Measurements from ENCODE around the gene PRKCSH.
"Not testable (repeated sequence)": the region's sequence is repeated elsewhere in the genome, so short reads cannot be mapped to it uniquely, and the experiment has no call there.

The PRKCSH gene

DNA sequence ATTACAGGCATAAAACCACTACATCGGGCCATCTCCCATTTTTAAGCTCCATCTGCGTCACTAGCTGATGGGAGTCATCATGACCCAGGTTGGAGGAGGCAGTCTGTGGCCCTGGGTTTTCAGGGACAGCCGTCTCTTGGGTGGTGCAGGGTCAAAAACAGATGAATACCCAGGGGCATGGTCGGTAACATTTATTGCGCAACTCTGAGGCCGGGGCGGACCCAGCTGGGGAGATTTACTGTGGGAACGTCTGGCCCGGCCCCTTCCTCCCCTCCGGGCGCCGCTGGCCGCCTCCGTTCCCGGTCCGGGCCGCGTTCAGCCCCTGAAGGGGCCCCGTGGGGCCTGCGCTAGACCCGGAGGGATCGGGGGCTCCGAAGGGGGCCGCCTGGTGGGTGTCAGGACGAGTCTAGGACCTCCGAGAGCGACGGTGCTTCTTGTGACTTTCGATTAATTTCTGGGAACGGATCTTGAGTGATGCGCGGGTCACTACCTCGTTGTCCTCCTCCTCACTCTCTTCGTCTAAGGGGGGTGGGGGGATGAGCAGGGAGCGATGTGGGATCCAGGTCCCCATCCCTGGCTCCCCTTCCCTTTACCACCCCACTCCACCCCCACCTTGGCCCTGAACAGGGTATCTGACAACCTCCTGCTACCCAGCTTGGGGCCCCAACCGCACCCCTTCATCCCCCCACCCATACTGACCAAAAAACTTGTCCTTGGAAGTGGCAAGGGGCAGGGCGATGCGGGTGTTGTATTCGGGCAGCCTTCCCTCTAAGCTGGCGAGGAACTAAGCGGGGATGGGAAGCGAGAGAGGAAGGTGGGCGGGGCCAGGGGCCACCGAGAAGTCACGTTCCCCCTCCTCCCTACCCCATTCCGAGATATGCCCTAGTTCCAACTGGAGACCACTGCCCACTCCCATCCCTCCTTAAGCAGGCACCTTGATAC, 14.7 kb upstream of the PRKCSH start:
- DNase-seq: no peak

DNA sequence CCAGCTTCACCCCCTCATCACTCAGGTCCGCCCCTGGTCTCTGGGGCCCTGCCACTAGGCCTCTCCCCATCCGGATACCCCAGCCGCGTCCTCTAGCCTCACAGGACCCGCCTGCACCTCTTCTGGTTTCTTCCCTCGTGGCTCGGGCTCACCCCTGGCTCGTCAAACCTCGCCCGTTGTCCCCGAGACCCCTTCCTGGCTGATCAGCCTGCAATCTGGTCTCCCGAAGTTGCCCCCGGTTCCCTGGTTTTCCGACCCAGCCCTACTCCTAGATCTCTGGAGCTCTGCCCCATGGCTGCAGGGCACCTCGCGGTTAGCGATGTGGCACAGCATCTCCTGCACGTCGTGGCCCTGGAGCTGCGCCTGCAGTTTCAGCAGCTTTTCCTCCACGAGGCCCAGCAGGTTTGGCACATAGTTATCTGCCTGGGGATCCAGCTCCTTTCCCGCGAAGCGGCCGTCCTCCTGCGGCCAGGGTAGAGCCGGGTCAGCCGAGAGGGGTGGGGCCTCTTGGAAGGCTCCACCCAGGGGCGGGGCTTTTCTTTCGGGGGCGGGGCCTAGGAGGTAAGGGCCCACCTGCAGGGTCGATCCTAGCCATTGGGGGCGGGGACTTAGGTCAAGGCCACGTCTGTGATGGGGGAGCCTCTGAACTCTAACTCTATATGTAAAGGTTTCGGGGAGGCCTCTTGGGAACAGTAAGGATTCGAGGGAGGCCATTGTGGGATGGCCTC, 13.9 kb upstream of the PRKCSH start:
- DNase-seq: peak in 5 of 6 experiments; percentile 5 to 49 (median 41)

DNA sequence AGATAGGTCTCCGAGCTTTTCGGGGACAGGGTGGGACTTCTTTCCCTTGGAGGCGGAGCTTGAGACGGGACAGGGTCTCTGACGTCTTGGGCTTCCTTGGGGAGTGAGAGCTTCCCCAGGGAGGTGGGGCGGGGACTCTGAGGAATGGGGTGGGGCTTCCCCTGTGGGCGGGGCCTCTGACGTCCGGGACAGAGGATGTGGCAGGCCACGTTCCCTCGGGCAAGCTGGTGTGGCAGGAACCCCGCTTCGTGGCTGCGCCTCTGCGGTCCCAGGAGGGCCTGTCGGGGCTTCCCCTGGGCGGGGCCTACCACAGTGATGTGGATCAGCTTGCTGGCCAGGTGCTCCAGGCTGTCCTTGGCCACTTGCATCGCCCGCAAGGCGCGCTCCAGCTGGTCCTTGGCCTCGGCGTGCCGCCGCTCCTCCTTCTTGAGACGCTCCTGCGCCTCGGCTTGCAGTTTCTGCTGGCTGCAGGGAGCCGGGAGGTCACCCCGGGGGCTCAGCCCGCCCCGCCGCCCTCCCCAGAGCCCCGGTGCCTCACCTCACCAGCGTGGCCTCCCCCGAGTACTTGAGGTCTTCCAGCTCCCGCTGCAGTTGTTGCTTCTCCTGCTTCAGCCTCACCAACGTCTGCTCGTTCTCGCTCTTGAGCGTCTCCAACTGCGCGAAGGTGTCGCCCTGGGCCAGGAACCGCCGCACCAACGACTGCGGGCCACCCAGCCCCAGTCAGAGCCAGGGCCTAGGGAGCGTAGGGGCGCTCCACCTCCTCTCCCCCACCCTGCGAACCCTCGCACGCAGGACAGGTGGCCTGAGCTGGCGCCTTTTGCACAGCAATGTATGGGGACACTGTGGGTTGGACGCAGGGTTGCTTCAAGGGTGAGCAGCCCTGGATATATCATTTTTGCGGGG, 13.0 kb upstream of the PRKCSH start:
- DNase-seq: peak in 4 of 6 experiments; percentile 38 to 48 (median 44)

DNA sequence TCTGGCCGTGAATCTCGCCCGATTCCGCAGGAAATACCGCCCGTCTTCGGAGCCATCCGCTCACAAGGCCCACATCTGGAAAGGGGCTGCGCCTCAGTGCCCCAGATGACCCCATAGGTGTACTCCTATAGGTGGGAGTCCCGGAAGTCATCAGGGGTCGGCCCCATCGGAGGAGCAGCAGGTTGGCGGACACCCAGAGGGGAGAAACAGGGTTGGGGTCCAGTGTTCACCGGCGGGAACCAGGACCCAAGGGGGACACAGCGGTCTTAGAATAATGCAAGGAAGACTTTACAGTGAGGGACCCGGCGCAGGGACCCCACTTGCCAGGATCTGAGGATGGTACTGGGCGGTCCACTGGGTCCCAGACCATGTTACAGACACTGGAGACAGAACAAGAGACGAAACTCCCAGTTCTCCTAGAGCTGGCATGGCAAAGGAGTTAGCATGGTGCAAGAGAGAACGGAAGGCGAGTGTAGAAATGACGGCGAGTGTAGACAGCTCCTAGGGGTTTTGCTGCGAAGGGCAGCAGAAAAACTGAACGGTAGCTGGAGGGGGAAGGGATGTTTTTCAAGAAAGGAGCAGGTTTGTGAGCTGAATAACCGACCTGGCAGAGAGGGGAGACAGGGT, 12.2 kb upstream of the PRKCSH start:
- DNase-seq: no peak

DNA sequence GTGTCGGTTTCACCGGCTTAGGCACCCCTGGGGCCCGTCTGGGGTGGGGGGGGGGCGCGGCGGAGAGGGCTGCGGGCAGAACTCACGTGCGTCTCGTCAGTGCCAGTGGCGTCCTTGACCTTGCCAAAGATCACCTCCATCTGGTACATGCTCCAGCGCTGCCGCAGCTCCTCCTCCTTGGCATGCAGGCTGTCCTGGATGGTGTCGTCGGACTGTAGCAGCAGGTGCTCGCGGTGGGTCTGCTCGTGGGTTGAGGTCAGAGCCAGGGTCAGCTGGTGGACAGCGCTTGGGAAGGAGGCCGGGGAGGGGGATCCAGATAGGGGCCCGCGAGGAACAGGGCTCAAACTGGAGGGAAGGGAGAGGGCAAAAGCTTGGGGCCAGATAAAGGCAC, 11.6 kb upstream of the PRKCSH start:
- no peak for DNase-seq

DNA sequence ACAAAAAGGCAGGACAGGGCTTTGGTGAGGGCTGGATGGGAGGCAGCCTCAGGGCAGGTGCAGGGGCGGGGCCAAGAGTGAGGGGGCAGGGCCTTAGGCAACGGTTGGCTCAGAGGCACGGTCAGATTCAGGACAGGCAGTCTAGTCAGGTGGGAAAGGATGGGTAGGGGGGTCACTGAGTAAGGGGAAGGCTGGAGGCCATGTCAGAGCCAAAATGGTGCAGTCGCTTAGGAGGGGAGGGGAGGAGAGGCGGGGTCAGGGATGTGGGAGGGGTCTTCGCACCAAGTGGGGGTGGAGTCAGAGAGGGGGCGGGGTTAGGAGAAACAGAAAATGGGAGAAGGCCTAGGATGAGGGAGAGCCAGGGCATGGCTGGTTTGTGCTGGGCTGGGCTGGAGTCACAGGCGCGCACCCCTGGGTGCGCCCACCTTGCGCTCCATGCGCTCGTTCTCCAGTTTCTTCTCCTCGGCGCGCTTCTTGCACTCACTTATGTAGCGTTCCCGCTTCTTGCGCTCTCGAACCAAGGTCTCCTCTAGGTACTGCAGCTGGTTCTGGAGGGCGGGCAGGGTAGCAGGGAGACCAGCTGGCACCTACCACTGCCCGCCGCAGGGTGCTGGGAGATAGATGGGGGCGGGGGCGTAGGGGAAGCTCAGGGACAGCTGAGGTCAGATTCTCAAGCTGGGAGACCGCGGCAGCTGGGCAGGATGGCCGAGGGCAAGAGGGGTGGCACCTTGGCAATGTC, 9.5 kb upstream of the PRKCSH start:
- DNase-seq: no peak

DNA sequence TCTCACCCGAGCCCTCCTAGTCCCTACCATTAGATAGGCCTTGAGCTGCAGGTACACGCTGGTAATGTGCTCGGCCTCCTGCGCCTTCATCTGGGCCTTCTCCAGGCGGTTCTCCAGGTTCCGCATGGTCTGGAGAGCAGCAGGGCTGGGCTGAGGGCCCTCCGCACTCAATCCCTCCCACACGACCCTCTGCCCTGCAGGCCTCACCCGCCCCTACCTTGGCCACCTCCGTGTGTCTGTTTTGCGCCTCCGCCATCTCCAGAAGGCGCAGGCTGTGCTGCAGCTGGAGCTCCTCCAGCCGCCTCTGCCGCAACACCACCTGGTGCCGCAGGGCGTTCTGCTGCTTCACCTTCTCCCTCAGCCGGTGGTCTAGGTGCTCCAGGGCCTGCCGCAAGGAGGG, 8.8 kb upstream of the PRKCSH start:
- no peak for DNase-seq

DNA sequence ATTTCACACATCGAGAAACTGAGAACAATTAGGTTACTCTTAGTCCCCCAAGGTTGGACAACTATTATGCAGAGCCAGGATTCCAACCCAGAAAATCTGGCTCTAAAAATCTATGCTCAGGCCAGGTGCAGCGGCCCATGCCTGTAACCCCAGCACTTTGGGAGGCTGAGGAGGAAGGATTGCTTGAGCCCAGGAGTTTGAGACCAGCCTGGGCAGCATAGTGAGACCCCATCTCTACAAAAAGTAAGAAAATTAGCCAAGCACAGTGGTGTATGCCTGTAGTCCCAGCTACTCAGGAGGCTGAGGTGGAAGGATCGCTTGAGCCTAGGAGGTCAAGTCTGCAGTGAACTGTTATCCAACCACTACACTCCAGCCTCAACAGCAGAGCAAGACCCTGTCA, 1.9 kb upstream of the PRKCSH start:
- DNase-seq: not testable (repeated sequence)

DNA sequence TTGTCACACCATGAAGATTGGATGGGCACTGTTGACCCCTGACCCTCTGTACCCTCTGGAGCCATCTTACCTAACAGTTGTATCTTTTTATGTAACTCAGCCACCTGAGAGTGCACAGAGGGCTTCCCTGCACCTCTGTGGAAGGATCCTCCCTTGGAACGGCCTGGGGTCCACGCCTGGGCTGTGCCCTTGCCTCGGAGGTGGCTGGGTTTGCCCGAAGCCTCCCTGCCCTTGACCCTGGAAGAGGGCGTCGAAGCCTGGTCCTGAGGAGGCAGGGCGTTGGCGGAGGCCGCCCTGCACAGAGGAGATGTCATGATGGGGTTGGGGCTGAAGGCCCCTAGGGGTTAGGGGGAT, 755 bp upstream of the PRKCSH start:
- DNase-seq: no peak

DNA sequence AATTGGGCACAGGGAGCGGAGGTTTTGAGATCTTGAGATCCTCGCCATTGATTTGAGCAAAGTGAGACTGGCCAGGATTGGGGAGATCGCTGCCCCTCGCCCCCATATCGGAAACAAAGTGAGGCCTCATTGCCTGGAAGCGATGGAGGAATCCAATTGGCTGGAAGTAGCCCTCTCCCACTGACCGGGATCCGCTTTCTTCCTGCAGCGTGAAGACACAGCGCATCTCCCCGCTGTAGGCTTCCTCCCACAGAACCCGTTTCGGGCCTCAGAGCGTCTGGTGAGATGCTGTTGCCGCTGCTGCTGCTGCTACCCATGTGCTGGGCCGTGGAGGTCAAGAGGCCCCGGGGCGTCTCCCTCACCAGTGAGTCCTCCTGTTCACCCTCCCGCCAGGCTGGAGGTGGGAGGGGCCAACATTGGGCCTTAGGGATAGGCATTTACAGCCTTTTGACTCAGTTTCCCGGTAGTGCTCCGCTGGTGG, 438 bp downstream of the PRKCSH start:
- DNase-seq: no peak

DNA sequence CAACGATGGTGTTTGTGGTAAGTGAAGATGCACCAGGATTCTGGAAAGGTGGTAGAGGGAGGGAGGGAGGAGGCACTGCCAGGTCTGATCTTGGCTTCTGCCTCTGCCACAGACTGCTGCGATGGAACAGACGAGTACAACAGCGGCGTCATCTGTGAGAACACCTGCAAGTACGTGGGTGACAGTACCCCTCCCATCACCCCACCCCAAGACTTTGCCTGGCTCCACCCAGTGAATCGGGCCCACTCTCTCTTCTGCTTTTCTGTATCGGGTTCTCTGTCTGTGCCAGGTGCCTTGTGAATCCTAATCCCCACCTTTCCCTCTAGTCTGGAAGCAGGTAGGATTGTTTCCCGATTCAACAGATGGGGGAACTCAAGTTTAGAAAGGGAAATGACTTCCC, 2.5 kb downstream of the PRKCSH start:
- no peak for DNase-seq

DNA sequence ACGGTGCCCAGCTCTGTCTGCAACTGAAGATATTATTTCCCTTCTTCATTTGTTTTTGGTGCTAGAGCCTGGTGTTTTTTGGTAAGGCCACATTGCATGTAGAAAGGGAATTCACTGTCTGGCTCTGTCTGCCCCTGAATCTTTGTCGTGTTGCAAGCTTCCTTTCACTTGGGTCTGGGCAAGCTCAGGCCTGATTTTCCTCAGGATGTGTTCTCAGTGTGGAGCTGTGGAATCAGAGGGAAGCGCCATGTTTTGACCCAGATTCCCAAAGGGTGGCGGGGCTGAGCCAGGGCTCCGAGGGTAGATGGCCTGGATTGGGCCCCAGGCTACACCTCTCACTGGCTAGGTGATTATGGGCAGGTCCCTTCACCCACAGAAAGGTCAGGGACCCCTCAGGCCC, 8.6 kb downstream of the PRKCSH start:
- no peak for DNase-seq

DNA sequence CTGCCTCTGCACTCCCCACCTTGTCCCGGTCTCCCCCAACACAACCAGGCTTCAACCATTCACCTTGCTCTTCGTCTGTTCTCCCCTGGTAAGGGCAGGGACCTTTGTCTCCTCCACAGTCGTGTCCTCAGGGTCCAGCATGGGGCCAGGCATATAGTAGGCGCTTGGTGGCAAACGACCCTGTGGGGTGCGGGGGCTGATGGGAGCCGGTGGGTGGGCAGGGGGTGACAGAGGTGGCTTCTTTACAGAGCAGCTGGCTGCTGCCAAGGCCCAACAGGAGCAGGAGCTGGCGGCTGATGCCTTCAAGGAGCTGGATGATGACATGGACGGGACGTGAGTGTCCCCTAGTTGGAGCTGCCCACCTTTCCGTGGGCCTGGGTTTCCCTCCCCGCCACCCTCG, 9.7 kb downstream of the PRKCSH start:
- no peak for DNase-seq

DNA sequence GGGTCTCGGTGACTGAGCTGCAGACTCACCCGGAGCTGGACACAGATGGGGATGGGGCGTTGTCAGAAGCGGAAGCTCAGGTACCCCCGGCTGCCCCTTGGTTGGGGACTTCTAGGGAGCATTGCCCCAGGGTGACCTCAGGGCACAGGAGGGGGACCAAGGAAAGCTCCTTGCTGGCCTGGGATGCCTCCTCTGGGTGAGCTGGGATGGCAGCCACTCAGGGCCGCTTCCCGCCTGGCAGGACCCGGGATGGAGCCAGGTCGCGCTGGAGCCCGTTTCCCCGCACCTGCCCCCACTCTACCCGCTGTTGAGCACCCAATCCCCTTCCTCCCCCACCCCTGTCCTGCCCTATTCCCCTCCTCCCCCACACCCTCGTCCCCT, 10.8 kb downstream of the PRKCSH start:
- no peak for DNase-seq

DNA sequence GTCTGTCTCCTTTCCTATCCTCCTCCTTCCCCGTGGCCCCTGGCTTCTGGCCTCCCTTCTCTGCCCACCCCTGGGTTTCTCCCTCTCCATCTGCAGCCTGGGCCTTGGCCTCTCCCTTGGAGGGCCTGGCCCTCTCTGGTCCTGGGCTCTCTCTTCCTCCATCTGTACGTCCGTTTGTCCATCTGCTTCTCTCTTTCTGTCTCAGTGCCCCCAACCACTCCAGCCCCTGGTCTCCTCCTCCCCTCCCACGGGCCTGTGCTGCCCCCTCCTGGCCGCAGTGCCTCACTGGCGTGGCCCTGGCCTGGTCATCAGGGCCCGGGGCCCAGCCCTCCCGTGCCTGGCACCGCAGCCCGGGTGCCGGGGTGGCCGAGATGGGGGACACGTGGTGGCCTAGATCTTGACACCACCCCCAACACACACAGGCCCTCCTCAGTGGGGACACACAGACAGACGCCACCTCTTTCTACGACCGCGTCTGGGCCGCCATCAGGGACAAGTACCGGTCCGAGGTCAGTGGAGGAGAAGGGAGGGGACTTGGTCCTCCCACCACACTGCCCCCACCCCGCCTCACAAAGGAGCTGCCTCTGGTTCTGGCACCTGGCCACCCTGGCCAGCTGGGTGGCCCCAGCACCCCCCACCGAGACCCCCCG, 11.3 kb downstream of the PRKCSH start:
- peak in 5 of 6 experiments; percentile 26 to 40 (median 29) for DNase-seq

DNA sequence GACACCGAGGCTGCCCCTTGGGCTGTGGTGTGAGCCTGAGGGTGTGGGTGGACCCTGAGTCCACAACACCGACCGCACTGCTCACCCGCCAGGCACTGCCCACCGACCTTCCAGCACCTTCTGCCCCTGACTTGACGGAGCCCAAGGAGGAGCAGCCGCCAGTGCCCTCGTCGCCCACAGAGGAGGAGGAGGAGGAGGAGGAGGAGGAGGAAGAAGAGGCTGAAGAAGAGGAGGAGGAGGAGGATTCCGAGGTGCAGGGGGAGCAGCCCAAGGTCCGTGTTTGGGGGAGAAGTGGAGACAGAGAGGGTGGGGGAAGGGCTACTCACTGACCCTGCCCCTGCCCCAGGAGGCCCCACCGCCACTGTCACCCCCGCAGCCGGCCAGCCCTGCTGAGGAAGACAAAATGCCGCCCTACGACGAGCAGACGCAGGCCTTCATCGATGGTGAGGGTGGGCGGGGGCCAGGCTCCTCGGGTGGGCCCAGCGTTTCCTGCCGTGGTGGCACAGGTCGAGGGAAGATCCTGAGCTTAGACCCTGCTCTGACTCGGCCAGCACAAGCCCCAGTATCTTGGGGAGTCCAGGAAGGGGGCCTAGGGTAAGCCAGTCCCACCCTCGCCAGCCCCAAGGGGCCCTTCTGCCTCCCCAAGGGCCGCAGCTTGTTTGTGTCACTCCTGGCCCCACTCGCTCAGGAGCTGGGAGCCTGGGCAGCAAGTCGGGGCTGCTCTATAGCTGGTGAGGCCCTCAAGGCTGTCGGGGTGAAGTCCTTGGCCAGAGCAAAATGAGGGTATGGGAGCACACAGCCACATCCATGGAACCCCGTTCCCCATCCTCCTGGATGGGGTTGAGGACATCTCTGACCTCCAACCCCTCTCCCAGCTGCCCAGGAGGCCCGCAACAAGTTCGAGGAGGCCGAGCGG, 12.2 kb downstream of the PRKCSH start:
- DNase-seq: no peak

DNA sequence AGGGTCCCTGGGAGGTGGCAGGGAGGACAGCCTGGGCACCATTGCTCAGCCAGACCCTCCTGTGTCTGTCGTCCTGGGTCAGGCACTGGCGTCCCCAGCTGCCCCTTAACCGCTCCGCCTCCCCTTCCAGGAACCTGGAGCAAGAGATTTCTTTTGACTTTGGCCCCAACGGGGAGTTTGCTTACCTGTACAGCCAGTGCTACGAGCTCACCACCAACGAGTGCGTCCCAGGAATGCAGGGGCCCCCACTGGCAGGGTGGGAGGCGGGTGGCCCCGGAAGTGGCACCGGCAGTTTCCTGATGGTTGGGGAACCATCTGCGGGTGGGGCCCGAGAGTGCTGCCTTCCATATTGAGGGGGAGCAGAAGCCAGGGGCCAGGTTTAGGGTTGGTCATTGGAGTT, 13.0 kb downstream of the PRKCSH start:
- no peak for DNase-seq

DNA sequence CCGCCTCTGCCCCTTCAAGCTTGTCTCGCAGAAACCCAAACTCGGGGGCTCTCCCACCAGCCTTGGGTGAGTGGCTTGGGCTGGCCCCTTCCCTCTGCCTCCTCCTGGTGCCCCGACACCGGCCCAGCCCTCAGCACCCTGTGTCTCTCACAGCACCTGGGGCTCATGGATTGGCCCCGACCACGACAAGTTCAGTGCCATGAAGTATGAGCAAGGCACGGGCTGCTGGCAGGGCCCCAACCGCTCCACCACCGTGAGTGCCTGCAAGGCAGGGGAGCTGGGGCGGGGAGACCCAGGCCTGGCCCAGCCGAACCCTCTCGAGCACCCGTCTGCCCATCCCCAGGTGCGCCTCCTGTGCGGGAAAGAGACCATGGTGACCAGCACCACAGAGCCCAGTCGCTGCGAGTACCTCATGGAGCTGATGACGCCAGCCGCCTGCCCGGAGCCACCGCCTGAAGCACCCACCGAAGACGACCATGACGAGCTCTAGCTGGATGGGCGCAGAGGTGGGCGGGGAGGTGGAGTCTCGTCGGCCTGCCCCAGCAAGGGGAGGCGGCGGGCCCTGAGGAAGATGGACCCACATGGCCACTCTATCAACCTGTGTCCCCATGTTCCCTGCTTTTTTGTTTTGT, 13.6 kb downstream of the PRKCSH start:
- no peak for DNase-seq

DNA sequence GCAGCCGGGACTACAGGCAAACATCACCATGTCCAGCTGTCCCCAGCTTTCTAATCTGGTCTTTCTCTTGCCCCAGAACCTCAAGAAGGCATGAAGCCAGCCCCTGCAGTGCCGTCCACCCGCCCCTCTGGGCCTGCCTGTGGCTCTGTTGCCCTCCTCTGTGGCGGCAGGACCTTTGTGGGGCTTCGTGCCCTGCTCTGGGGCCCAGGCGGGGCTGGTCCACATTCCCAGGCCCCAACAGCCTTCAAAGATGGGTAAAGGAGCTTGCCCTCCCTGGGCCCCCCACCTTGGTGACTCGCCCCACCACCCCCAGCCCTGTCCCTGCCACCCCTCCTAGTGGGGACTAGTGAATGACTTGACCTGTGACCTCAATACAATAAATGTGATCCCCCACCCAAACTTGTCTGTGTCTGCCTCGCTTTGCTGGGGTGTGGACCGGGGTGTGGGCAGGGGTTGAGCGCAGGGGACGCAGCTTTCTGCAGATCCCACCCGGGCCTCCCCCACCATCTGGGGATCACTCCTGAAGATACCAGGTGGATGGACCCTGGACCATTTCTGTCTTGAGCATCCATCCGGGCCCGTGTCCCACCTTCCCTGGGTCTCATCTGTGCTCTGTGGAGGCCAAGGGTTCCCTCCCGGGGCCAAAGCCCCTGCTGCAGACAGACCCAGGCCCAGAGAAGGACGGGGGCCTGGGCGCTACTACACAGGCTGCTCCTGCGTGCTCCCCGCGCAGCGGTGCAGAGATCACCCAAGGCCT, 15.3 kb downstream of the PRKCSH start:
- no peak for DNase-seq

All from stimulated activated naive CD4-positive, alpha-beta T cell (primary cell).